Peyer's patch (tissue), 4 donors: ENCODE measurements around the gene POLD2.

Experiments used
- CTCF ChIP-seq, 6 experiments: fragments of 450-650 bp in 4 of 6; fragments of 200-600 bp in 2 of 6; sonication (generic) in 1 of 6; IDR thresholded peaks; one replicate each; pipeline ENCODE4 v1.5.1; 2017 to 2019; ENCODE audit warnings: antibody characterized with exemption in 6 of 6, mild to moderate bottlenecking in 3 of 6, moderate library complexity in 1 of 6
- POLR2A ChIP-seq, 2 donors: fragments of 450-650 bp; IDR thresholded peaks; one replicate each; pipeline ENCODE4 v1.5.1; 2017; ENCODE audit warnings: antibody characterized with exemption in 2 of 2, mild to moderate bottlenecking in 2 of 2, moderate library complexity in 2 of 2

- no peak for TF ChIP-seq CTCF (IDR thresholded peaks at IDR 0.05)
- no peak for TF ChIP-seq POLR2A (IDR thresholded peaks at IDR 0.05)
These were observed 26.1 kb downstream of the POLD2 start for GRCh38 chr7:44097064-44097932.
